WERI-Rb-1 (cell line): ENCODE data around the gene NUFIP2.
"Not testable (repeated sequence)": the region's sequence is repeated elsewhere in the genome, so short reads cannot be mapped to it uniquely, and the experiment has no call there.

Source experiments
- DNase-seq: peaks from one replicate; pipeline ENCODE4 v3.0.0-alpha.2; 2020
- H3K27ac ChIP-seq: fragments of 250-450 bp; sonication (Bioruptor Pico); 2 replicates; pipeline ENCODE4 v1.5.1; 2020; ENCODE audit warnings: mild to moderate bottlenecking, moderate library complexity
- H3K27me3 ChIP-seq: fragments of 250-450 bp; sonication (Bioruptor Pico); 2 replicates; pipeline ENCODE4 v1.5.1; 2021; ENCODE audit warnings: mild to moderate bottlenecking, low read depth, moderate library complexity; ENCODE audit not compliant: insufficient read depth, severe bottlenecking
- H3K36me3 ChIP-seq: fragments of 250-450 bp; sonication (Bioruptor Pico); 2 replicates; pipeline ENCODE4 v1.5.1; 2020; ENCODE audit warnings: mild to moderate bottlenecking, moderate library complexity
- H3K4me3 ChIP-seq: 2 replicates; pipeline ENCODE4 v1.5.1; 2011; ENCODE audit warnings: low read depth, mild to moderate bottlenecking, control low read depth, low read length
- H3K9me3 ChIP-seq: fragments of 250-450 bp; sonication (Bioruptor Pico); 2 replicates; pipeline ENCODE4 v1.5.1; 2021; ENCODE audit warnings: mild to moderate bottlenecking, moderate library complexity; ENCODE audit not compliant: severe bottlenecking
- CTCF ChIP-seq: IDR thresholded peaks from 2 replicates; pipeline ENCODE4 v1.5.1; 2011; ENCODE audit warnings: low read depth, mild to moderate bottlenecking, control low read depth, inconsistent platforms, low read length

NUFIP2 gene

GRCh38 chr17:29283961-29284360 is 10.0 kb downstream of the NUFIP2 start:
- Histone ChIP-seq H3K9me3 (no peaks in the 10 kb centered on the region), H3K27ac (no peak overlapping the region), H3K27me3 (no peaks in the 10 kb centered on the region), H3K4me3 (no peak overlapping the region), H3K36me3 (peaks cover 97% of the 10 kb centered on the region)
- TF ChIP-seq CTCF = no peak
- no peak for DNase-seq

- no peak for DNase-seq
- Histone ChIP-seq H3K27ac (no peak overlapping the region), H3K9me3 (no peaks in the 10 kb centered on the region), H3K4me3 (no peak overlapping the region), H3K27me3 (no peaks in the 10 kb centered on the region), H3K36me3 (peaks cover 97% of the 10 kb centered on the region)
- TF ChIP-seq CTCF = no peak
Measured at GRCh38 chr17:29283496-29283895, 10.5 kb downstream of the NUFIP2 start.

- H3K27ac ChIP-seq = no peak overlapping the region
- no peak overlapping the region for H3K4me3 ChIP-seq
- no peaks in the 10 kb centered on the region for H3K9me3 ChIP-seq
- H3K36me3 ChIP-seq = peaks cover 90% of the 10 kb centered on the region
- no peaks in the 10 kb centered on the region for H3K27me3 ChIP-seq
- no peak for DNase-seq
- TF ChIP-seq CTCF = no peak
Measured at GRCh38 chr17:29279397-29280070, 14.4 kb downstream of the NUFIP2 start.

- DNase-seq = no peak
- H3K4me3 ChIP-seq = no peak overlapping the region
- peaks cover 90% of the 10 kb centered on the region for H3K36me3 ChIP-seq
- no peaks in the 10 kb centered on the region for H3K9me3 ChIP-seq
- H3K27me3 ChIP-seq = no peaks in the 10 kb centered on the region
- no peak for TF ChIP-seq CTCF
- H3K27ac ChIP-seq = no peak overlapping the region
Measured at GRCh38 chr17:29278692-29279091, 15.3 kb downstream of the NUFIP2 start.

GRCh38 chr17:29273924-29274323 is 20.0 kb downstream of the NUFIP2 start:
- Histone ChIP-seq H3K36me3 (peaks cover 81% of the 10 kb centered on the region), H3K4me3 (no peak overlapping the region)
- no peak for TF ChIP-seq CTCF

GRCh38 chr17:29271980-29272379 is 22.0 kb downstream of the NUFIP2 start:
- not testable (repeated sequence) for DNase-seq, H3K27ac ChIP-seq, H3K4me3 ChIP-seq, H3K9me3 ChIP-seq, H3K27me3 ChIP-seq
- peaks cover 85% of the 10 kb centered on the region for H3K36me3 ChIP-seq

More at GRCh38 chr17:29273924-29274323, 20.0 kb downstream of the NUFIP2 start:
- H3K27me3 ChIP-seq = no peaks in the 10 kb centered on the region
- H3K9me3 ChIP-seq = no peaks in the 10 kb centered on the region
- H3K27ac ChIP-seq = no peak overlapping the region
- no peak for DNase-seq
